ENCODE results near the gene SPOP.
"Not testable (repeated sequence)": the region's sequence is repeated elsewhere in the genome, so short reads cannot be mapped to it uniquely, and the experiment has no call there.

The SPOP gene

GRCh38 chr17:49694847-49695697, 17.2 kb upstream of the SPOP start:
- DNase-seq = peak; percentile 53

GRCh38 chr17:49692751-49693150, 14.9 kb upstream of the SPOP start:
- DNase-seq = no peak

GRCh38 chr17:49691677-49692191, 13.8 kb upstream of the SPOP start:
- peak; percentile 17 for DNase-seq

GRCh38 chr17:49691086-49691676, 13.3 kb upstream of the SPOP start:
- peak; percentile 34 for DNase-seq

GRCh38 chr17:49690256-49690655, 12.4 kb upstream of the SPOP start:
- peak; percentile 10 for DNase-seq

GRCh38 chr17:49688848-49689247, 11.0 kb upstream of the SPOP start:
- DNase-seq = no peak

GRCh38 chr17:49687878-49688491, 10.1 kb upstream of the SPOP start:
- peak; percentile 16 for DNase-seq

GRCh38 chr17:49681106-49681979, 3.4 kb upstream of the SPOP start:
- no peak for DNase-seq

GRCh38 chr17:49680314-49680713, 2.4 kb upstream of the SPOP start:
- DNase-seq = no peak

GRCh38 chr17:49677134-49677932, 564 bp downstream of the SPOP start:
- peak; percentile 97 for DNase-seq

- no peak for DNase-seq
Observed at GRCh38 chr17:49676276-49676868, 1.5 kb downstream of the SPOP start.

GRCh38 chr17:49674507-49674906, 3.4 kb downstream of the SPOP start:
- no peak for DNase-seq

- not testable (repeated sequence) for DNase-seq
Observed at GRCh38 chr17:49673679-49674078, 4.2 kb downstream of the SPOP start.

GRCh38 chr17:49670641-49671040, 7.3 kb downstream of the SPOP start:
- no peak for DNase-seq

GRCh38 chr17:49670002-49670401, 7.9 kb downstream of the SPOP start:
- DNase-seq = no peak

- no peak for DNase-seq
Observed at GRCh38 chr17:49667854-49668253, 10.0 kb downstream of the SPOP start.

- no peak for DNase-seq
Observed at GRCh38 chr17:49664706-49665211, 13.1 kb downstream of the SPOP start.

- no peak for DNase-seq
Observed at GRCh38 chr17:49659661-49660382, 18.1 kb downstream of the SPOP start.

GRCh38 chr17:49656247-49656646, 21.6 kb downstream of the SPOP start:
- no peak for DNase-seq

GRCh38 chr17:49647256-49647585, 30.7 kb downstream of the SPOP start:
- no peak for DNase-seq
